IPS-18a (cell line): ENCODE measurements around the gene CHRM3.

ENCODE experiments used
- H3K27ac ChIP-seq: one replicate; pipeline ENCODE4 v1.5.1; 2013; ENCODE audit warnings: low read length
- H3K27me3 ChIP-seq: one replicate; pipeline ENCODE4 v1.6.1; 2013; ENCODE audit warnings: mild to moderate bottlenecking, low read length; ENCODE audit not compliant: control insufficient read depth, insufficient read depth
- H3K36me3 ChIP-seq: one replicate; pipeline ENCODE4 v1.6.1; 2013; ENCODE audit warnings: low read depth, low read length; ENCODE audit not compliant: control insufficient read depth
- H3K4me1 ChIP-seq: one replicate; pipeline ENCODE4 v1.6.1; 2013; ENCODE audit warnings: low read depth, low read length; ENCODE audit not compliant: control insufficient read depth
- H3K4me3 ChIP-seq: one replicate; pipeline ENCODE4 v1.5.1; 2013; ENCODE audit warnings: low read length
- H3K9ac ChIP-seq: one replicate; pipeline ENCODE4 v1.6.1; 2013; ENCODE audit warnings: mild to moderate bottlenecking, low read length, moderate library complexity
- H3K9me3 ChIP-seq: one replicate; pipeline ENCODE4 v1.6.1; 2013; ENCODE audit warnings: low read depth, low read length; ENCODE audit not compliant: control insufficient read depth

The CHRM3 gene

GRCh38 chr1:239386453-239387303, at the start of gene CHRM3:
CHRM3 (plus strand) TSS chr1:239386568; CDS start chr1:239907452, 520,884 bp downstream.
- Histone ChIP-seq H3K9ac (peak within 1 kb of the TSS; percentile 38), H3K9me3 (no peaks in the 10 kb centered on the region), H3K36me3 (no peaks in the 10 kb centered on the region), H3K4me1 (peaks cover 4% of the 10 kb centered on the region), H3K4me3 (peak within 1 kb of the TSS; percentile 75), H3K27me3 (peaks cover 44% of the 10 kb centered on the region), H3K27ac (no peak within 1 kb of the TSS)

GRCh38 chr1:239337799-239338430, 48.5 kb upstream of the CHRM3 start:
- Histone ChIP-seq H3K9me3 (no peaks in the 10 kb centered on the region), H3K27ac (no peak overlapping the region), H3K4me1 (no peaks in the 10 kb centered on the region), H3K36me3 (no peaks in the 10 kb centered on the region), H3K4me3 (no peak overlapping the region), H3K27me3 (no peaks in the 10 kb centered on the region), H3K9ac (no peak overlapping the region)

- H3K4me3 ChIP-seq: no peak overlapping the region
- H3K9me3 ChIP-seq: no peaks in the 10 kb centered on the region
- H3K27me3 ChIP-seq: no peaks in the 10 kb centered on the region
- no peak overlapping the region for H3K9ac ChIP-seq
- H3K27ac ChIP-seq: no peak overlapping the region
- H3K4me1 ChIP-seq: no peaks in the 10 kb centered on the region
- H3K36me3 ChIP-seq: no peaks in the 10 kb centered on the region
These were observed 38.6 kb upstream of the CHRM3 start for GRCh38 chr1:239347776-239348175.

DNA sequence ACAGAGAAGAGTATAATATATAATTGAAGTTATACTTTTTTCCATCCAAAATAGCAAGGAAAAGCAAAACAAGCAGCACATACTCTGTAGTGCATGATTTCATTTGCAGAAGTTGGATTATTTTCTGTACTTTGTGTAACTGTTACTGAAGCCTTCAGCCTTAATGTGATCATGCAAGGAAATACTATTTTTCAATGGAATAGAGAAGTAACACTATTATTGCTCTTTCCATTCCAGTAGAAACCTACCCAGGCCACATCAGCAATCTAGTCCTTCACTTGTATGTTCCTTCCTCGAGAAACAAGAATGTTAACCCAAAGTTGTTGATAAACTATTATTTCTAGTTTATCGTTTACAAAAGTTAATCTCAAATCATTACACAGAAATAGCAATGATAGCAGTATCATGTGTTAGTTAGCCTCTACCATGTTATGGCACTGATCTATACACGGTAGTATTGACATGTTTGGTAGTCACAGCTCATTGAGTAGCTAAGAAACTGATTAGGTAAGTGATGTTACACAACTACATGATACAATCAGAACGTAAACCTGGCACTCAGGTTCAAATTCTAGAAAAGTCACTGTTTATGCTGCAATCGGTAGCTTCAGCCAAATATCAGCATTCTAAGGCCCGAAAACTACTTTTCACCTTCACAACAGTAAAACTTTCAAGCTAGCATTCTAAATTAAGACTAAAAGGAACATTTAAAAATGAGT, 37.6 kb upstream of the CHRM3 start:
- Histone ChIP-seq H3K36me3 (no peaks in the 10 kb centered on the region), H3K27ac (no peak overlapping the region), H3K9ac (no peak overlapping the region), H3K4me1 (no peaks in the 10 kb centered on the region), H3K9me3 (no peaks in the 10 kb centered on the region), H3K4me3 (no peak overlapping the region), H3K27me3 (no peaks in the 10 kb centered on the region)

DNA sequence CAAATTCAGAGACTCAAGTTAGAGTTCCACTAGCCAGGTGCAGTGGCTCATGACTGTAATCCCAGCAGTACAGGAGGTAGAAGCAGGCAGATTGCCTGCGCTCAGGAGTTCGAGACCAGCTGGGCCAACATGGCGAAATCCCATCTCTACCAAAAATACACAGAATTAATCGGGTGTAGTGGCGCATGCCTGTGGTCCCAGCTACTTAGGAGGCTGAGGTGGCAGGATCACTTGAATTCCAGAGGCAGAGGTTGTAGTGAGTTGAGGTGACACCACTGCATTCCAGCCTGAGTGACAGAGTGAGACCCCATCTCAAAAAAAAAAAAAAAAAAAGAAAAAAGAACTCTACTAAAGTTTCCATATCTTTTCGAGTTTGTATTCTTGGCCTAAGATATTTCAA, 36.7 kb upstream of the CHRM3 start:
- Histone ChIP-seq H3K27ac (no peak overlapping the region), H3K36me3 (no peaks in the 10 kb centered on the region), H3K4me1 (no peaks in the 10 kb centered on the region), H3K9ac (no peak overlapping the region), H3K9me3 (no peaks in the 10 kb centered on the region), H3K4me3 (no peak overlapping the region), H3K27me3 (no peaks in the 10 kb centered on the region)

GRCh38 chr1:239353536-239353935, 32.8 kb upstream of the CHRM3 start:
- H3K36me3 ChIP-seq: no peaks in the 10 kb centered on the region
- H3K4me3 ChIP-seq: no peak overlapping the region
- H3K4me1 ChIP-seq: no peaks in the 10 kb centered on the region
- no peak overlapping the region for H3K9ac ChIP-seq
- no peaks in the 10 kb centered on the region for H3K9me3 ChIP-seq
- no peak overlapping the region for H3K27ac ChIP-seq
- H3K27me3 ChIP-seq: no peaks in the 10 kb centered on the region

GRCh38 chr1:239354231-239354630, 32.1 kb upstream of the CHRM3 start:
- Histone ChIP-seq H3K9me3 (no peaks in the 10 kb centered on the region), H3K27me3 (no peaks in the 10 kb centered on the region), H3K9ac (no peak overlapping the region), H3K4me1 (no peaks in the 10 kb centered on the region), H3K4me3 (no peak overlapping the region), H3K36me3 (no peaks in the 10 kb centered on the region), H3K27ac (no peak overlapping the region)

- H3K4me1 ChIP-seq: no peaks in the 10 kb centered on the region
- H3K36me3 ChIP-seq: no peaks in the 10 kb centered on the region
- no peaks in the 10 kb centered on the region for H3K9me3 ChIP-seq
- no peaks in the 10 kb centered on the region for H3K27me3 ChIP-seq
- no peak overlapping the region for H3K9ac ChIP-seq
- H3K27ac ChIP-seq: no peak overlapping the region
- H3K4me3 ChIP-seq: no peak overlapping the region
These were observed 28.5 kb upstream of the CHRM3 start for GRCh38 chr1:239357867-239358266.

GRCh38 chr1:239361403-239361802, 25.0 kb upstream of the CHRM3 start:
- H3K9me3 ChIP-seq: no peaks in the 10 kb centered on the region
- no peaks in the 10 kb centered on the region for H3K4me1 ChIP-seq
- H3K27me3 ChIP-seq: no peaks in the 10 kb centered on the region
- no peaks in the 10 kb centered on the region for H3K36me3 ChIP-seq
- no peak overlapping the region for H3K9ac ChIP-seq
- no peak overlapping the region for H3K27ac ChIP-seq
- H3K4me3 ChIP-seq: no peak overlapping the region

DNA sequence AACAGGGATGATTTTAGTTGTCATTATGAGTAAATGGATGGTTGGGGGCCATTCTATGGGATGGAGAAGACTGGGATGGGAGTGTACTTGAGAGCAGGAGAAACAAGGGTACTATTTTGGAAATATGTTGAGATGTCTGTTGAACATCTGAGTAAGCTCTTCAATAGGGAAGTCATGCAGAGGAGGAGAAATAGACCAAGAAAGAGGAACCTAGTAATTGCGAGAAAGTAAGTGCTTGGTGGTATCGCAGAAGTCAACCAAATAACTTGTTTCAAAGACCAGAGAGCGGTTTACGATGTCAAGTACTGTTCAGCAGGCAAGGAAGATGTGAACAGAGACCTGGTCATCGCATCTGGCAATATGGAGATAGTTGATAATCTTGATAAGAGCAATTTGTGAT, 22.4 kb upstream of the CHRM3 start:
- Histone ChIP-seq H3K4me3 (no peak overlapping the region), H3K27ac (no peak overlapping the region), H3K27me3 (no peaks in the 10 kb centered on the region), H3K9ac (no peak overlapping the region), H3K4me1 (no peaks in the 10 kb centered on the region), H3K9me3 (no peaks in the 10 kb centered on the region), H3K36me3 (no peaks in the 10 kb centered on the region)

DNA sequence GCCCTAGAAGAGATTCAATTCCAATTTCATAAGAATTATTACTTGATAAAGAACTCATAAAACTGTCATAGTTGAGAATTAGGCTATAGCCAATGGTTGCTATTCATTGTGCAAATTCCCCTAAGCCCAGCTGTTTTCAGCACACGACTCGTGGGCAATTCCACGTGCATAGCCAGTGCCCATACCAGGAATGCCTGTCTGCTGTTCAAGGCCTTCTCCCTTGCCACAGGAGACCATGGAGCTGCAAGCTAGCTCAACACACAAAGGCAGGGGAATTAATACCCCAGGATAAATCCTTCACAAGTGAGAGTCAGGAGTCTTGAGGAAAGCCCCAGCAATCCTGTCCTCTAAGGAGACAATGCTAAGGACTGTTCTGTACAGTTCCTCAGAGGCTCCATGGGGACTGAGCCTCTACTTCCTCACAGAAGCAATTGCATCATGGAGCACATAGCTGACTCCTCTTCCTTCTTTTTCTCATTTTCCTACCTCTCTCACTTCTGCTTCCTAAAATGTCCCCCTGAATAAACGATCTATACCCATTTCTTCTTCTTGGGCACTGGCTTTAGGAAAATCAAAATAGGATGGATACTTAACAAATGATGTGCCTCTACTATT, 19.1 kb upstream of the CHRM3 start:
- Histone ChIP-seq H3K4me1 (no peaks in the 10 kb centered on the region), H3K27me3 (no peaks in the 10 kb centered on the region), H3K4me3 (no peak overlapping the region), H3K9me3 (no peaks in the 10 kb centered on the region), H3K36me3 (no peaks in the 10 kb centered on the region), H3K27ac (no peak overlapping the region), H3K9ac (no peak overlapping the region)
